NCI-H446 treated with DMSO at 0.1 percent for 48 hours (cell line): ENCODE measurements around the gene LRRC40.
"Not testable (repeated sequence)": the region's sequence is repeated elsewhere in the genome, so short reads cannot be mapped to it uniquely, and the experiment has no call there.

ENCODE experiments used
- DNase-seq: peaks from one replicate; lab custom pipeline; 2025; lab: John Stamatoyannopoulos, UW

LRRC40 gene

DNA sequence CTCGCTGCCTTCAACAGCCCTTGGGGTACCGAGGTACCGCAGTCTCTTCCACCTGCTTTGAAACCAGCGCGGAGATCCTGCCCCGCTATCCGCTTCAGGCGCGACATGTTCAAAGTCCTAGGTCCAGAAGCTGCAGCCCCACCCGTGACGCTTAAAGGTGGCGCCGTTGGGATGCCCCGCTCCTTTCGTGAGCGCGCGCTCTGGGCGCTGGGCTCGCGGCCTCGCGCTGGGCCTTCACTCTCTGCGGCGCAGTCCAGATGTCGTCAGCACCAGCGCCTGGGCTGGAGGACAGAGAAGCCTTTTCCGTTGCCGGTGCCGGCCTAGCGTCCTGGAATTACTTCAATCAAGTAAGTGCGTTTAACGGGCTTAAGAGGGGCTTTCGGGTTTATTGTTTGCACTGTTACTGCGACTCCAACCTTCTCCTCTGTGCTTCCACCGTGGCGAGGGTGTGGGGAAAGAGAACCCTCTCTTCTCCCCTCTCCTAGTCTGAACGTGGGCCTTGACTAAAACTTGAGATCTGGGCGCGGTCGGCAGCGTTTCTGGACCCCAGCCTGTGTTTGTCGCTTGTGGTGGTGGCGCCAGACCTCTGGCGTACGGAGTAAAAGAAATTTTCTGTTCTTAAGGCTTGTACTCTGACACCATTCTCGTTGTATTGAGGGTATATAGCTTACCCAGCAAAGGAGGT, at the start of gene LRRC40:
TSS of gene LRRC40 (minus strand) at position 146 of the 685 bp plus-strand sequence. CDS start at position 107, 39 bp downstream.
- peak; percentile 91 for DNase-seq

DNA sequence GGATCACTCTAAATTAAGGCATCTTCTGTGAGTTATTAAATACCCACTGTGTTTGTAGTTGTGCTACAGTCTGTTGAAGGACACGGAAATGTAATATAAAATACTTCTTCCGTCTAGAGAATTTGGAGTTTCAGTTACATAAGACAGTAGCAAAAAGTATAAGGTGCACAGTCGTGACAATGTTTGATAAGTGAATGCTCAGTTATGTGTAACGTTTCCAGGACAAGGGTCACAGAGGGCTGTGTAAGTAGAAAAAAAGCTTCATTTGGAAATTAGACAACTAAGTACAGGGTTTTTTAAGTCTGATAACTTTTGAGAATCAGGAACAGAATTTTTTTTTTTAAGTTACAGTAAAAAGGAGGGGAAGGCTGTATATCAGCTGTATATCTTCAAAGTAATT, 43.4 kb upstream of the LRRC40 start:
- no peak for DNase-seq

DNA sequence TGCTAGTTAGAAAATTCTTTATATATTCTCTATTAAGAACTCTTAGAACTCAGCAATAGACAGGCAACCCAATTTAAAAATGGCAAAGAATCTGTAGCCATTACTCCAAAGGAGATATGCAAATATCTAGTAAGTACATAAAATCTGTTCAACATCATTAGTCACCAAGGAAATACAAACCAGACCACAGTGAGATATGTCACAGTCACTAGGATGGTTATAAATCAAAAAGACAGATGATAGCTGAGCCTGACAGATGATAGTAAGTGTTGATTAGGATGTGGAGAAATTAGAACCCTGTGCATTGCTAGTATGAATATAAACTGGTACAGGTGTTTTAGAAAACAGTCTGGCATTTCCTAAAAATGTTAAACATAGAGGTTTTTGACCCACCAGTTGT, 42.4 kb upstream of the LRRC40 start:
- DNase-seq, result no peak

DNA sequence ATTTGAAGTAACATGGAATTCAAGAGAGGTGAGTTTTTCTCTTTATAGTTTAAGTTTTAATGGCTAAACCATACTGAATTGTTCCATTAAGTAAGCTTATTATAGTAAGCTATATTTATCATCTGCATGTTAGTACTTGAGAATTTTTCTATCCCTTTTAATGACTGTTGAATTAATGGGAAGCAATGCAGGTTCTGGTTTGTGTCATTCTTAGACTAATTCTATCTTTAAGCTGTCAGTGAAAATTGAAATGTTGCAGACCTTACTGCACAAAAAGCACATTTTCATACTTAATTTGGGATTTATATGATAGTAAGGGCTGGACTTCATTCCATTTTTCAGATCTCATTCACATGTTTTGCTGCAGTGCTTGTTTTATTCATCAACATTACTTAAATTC, 41.7 kb upstream of the LRRC40 start:
- DNase-seq, result no peak

DNA sequence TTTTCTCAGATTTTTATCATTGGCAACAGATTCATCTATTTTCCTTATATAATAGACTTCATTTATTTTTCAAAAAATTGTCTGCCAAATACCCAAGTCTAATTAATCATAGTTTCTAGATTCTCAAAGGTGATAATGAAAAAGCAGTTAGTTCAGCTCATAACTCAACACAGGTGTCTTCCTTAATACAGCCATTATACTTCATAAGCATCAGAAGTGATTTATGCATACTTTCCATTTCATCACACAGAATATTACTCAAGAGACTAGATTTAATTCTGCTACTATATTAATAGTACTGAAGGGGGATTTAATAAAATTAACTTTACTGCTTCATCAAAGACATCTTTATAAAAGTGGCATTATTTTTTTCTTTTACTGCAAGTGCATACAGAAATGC, 34.6 kb upstream of the LRRC40 start:
- no peak for DNase-seq

DNA sequence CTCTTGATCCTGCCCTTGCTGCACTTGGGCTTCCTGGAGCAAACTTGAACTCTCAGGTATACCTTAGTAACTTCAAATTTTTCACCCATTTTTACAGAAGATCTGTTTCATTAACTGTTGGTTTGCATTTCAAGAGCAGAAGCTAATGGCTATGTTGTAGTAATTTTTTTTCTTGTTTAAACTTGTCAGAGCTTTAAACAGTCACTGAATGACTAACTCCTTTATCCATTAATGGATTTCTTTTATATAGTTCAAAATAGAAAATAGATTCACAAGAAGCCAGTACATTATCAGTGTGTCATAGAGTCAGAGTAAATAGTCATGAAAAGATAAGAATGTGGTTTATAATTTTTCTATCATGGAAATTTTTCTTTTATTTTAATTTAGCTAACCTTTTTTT, 29.4 kb upstream of the LRRC40 start:
- DNase-seq, result no peak

DNA sequence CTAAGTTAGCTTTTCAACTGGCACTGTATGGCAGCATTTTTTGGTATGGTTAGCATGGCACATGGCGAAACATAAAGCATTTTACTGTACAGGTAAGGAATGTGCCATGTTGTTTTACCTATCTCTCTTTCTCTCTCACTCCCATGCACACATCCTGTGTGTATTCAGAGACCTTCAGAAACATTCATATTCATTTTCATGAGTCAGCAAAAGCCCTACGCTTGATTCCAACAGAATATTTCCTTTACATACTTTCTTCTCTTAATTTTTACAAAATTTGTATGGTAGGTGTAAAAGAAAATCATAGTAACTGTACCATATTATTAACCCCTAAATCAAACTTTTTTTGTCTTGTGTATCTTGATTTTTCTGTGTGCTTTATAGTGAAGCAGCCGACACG, 26.1 kb upstream of the LRRC40 start:
- no peak for DNase-seq

DNA sequence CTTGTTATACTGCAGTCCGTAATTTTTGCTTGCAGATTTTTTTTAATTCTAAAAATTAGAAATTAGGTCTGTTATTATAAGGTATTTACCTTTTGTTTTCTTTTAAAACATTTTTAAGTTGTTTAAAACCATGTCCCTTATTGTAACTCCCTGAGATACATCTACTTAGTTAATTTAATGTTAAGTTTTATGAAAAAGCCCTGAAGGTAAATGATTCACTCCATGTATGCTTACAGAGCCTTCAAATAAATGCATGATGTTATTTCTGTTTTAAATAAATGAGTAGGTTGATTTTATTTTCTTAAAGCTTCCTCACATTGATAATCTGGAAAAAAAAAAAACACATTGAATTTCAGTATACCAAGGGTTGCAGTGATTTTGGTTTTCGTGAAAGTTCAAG, 23.3 kb upstream of the LRRC40 start:
- no peak for DNase-seq

DNA sequence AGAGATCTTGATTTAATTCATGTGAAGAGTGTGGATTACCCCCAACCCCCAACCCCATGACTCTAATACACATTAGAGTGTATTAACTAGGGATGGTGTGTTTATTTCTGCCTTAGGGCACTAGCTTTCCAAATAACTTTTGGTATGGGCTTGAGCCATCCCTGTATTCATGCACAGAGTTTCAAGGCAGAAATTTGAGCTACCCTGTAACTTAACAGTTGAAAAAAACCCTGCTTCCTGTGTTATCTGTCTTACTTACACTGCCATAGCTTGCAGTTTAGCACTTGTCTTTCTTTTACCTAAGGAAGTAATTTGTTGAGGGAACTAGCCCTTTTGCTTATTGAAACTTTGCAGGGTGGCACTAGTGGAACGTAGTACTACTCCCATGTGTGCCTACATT, 22.1 kb upstream of the LRRC40 start:
- DNase-seq, result no peak

DNA sequence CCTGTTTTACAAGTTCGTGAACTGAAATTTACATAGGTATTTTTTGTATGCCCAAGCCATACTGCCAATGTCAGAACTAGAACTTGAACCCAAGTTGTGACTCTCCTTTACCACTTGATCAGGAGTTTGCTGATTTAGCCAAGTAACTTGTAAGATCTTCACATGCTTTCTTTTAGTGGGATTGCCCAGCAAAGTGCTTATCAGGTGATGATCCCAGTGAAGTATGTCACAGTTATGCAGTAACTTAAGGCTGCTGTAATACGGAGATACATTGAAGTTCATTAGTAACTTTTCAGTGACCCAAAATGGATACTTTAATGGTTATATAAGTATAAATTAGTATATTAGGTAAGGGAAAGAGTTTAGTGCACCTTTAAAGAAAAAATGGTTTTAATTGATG, 19.6 kb upstream of the LRRC40 start:
- DNase-seq, result no peak

DNA sequence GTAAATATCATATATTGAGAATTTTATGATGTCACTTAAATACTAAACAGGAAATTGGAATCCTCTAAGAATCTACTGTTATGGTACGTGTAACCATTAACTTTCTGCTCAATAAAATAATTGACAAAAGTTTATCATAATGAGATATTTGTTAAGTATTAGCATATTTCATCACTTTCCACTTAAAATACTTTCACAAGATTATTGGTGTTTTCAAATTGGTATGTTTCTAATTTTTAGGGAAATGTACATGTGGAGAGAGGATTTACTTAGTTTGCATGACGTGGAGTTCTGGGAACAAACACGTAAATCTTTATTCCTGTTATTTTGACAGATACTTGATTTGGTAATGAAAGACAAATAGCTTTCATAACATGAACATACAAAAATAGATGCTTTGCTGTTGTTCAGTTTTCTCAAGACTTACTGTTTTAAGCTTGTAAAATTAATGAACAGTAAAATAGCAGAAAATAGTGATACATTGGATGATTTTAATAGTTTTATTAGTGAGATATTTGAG, 17.4 kb upstream of the LRRC40 start:
- DNase-seq, result no peak

DNA sequence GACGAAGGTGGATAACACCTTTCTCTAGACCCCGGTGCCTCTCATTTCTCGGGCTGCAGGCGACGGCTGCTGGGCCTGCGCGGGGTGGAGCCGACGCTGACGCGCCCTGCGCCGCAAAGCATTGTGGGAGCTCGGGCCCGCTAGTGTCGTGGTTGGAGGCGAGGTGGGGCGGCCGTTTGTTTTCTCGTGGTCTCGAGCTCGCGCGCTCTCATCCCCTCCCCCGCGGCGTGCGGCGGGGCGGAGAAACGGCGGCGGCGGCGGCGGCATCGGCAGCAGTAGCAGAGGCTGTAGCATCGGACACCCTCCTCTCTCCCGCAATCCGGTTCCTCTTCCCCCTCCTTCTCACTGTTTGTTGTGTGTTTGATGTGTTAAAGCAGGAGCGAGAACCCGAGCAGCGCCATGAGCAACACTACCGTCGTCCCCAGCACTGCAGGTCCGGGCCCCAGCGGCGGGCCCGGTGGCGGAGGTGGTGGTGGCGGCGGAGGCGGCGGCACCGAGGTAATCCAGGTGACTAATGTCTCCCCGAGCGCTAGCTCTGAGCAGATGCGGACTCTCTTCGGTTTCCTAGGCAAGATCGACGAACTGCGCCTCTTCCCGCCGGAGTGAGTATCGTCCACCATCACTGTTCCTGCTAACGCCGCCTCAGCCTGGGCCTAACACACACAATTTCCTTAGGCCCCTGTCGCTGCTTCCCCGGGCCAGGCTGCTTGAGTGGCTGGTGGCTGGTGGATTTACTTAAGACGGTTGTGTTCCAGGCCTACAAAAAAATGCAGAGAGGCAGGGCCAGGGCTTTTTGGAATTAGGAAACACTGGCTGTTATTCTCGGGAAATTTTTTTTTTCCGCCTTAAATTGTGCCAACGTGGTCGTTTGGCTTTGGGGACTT, 16.1 kb upstream of the LRRC40 start, which contains the start of gene SRSF11:
TSS of gene SRSF11 (plus strand) at position 143 of the 884 bp plus-strand sequence. CDS start at position 400, 257 bp downstream.
- DNase-seq, result peak; percentile 92

DNA sequence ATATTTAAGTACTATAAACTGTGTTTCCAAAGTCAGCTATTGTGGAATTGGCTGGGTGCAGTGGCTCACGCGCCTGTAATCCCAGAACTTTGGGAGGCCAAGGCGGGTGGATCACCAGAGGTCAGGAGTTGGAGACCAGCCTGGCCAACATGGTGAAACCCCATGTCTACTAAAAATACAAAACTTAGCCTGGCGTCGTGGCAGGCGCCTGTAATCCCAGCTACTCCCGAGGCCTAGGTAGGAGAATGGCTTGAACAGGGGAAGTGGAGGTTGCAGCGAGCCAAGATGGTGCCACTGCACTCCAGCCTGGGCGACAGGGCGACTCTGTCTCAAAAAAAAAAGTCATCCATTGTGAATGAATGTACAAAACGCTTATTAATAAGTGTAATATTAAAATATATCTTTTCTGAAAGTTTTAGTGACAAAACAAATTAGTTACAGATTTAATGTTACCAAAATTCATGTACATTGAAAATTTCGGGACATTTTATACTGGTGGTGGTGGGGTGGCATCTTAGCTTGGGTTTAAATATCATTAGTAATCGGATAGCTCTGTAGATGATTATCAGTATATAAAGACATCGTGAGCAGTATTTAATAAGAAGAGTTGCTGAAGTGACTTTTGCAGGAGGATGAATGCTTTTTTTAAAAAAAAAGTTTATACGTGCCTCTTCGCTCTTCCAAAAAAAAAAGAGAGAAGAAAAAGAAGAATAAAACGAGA, 15.3 kb upstream of the LRRC40 start:
- no peak for DNase-seq

DNA sequence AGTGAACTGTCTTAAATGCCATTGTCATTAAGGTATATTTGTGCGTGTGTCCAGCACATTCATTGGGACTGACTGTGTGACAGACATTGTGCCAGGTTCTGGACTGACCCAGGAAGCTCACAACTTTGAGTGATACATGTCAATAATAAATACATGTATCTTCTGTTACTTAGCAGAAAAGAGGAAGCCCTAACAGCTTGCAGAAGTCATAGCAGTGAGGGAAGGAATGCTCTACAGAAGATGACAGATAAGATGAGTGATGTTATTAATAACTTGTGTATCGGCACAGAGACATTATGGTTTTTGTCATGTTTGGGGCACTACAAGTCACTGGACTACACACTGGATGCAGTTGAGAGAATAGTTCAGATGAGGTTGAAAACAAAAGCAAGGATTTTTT, 14.6 kb upstream of the LRRC40 start:
- DNase-seq, result no peak

DNA sequence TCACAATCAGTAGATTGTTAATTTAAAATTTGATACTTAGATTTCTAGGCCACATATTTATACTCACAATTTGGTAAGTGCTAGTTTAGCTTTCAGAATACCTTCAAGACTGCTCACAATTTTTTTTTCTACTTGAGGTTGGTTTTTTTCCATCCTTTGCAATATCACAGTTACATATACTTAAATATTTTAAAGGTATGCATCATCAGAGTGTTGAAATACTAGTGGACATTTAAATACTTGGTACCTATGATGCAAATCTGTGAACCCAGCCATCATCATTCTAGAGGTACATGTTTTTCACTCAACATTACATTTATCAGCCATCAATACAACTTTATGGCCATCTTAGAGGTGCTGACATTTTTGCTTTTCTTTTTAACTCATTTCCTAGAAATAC, 6.2 kb upstream of the LRRC40 start:
- no peak for DNase-seq

DNA sequence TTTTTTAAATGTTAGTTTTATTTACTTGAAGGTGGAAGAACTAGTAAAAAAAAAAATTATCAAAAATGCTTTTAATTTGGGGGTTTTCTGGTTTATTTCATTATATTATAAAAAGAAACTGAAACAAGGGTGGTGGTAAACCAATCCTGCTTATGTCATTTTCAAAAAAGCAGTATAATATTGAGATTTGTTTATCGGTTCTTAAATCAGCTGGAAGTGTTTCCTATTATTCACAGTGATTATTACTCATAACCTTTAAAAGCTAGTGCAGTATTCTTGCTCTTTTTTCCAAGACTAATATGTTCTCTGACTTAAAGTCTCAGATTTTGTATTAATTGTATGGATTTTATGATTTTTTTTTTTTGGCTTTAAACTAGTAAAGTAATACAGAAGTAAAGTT, 5.4 kb upstream of the LRRC40 start:
- DNase-seq, result no peak

DNA sequence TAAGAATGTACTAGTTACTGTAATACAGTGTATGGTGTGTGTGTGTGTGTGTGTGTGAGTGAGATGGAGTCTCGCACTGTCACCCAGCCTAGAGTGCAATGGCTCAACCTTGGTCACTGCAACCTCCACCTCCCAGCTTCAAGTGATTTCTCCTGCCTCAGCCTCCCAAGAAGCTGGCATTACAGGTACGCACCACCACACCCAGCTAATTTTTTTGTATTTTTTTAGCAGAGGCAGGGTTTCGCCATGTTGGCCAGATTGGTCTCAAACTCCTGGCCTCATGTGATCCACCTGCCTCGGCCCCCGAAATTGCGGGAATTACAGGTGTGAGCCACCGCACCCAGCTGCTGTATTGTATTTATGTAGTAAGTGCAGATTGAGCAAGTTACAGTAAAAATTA, 2.9 kb upstream of the LRRC40 start:
- DNase-seq, result no peak

DNA sequence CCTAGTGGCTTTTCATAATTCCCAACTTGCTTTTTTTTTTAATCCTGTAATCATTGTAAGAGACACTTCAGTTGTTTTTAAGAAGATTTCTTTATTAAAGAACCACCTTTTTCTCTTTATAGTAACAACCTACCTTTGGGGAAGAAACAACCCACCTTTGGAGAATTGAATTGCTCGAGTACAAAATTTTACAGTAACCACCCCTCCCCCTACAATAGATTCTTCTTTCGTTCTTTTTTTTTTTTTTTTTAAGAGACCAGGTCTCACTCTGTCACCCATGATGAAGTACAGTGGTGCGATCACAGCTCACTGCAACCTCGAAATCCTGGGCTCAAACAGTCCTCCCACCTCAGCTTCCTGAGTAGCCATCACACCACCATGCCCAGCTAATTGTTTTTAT, 2.1 kb upstream of the LRRC40 start:
- DNase-seq, result no peak

DNA sequence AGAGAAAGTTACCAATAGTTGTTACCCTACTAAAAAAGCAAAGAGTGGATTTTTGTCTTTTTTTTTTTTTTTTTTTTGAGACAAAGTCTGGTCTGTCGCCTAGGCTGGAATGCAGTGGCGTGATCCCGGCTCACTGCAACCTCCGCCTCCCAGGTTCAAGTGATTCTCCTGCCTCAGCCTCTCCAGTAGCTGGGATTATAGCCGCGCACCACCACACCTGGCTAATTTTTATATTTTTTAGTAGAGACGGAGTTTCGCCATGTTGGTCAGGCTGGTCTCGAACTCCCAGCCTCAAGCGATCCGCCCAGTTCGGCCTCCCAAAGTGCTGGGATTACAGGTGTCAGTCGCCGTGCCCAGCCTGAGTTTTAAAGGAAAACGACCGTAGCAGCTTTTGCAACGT, 1.5 kb upstream of the LRRC40 start:
- not testable (repeated sequence) for DNase-seq

DNA sequence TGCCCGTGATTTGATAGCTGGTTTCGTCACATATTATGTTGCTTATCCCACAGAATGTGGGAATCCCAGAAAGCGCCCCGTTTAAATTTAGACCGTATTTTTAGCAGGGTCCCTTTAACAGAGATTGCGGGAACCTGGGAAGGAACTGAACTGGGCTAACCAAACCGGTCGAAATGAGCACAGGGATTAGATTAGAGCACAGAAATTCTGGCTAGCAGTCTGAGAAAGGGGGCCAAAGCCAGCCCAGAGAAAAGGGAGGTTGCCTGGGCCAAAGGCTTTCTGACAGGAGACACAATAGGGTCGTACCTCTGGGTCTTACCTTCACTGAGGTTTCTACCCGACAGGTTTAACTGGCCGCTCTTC, 327 bp downstream of the LRRC40 start:
- DNase-seq, result no peak

DNA sequence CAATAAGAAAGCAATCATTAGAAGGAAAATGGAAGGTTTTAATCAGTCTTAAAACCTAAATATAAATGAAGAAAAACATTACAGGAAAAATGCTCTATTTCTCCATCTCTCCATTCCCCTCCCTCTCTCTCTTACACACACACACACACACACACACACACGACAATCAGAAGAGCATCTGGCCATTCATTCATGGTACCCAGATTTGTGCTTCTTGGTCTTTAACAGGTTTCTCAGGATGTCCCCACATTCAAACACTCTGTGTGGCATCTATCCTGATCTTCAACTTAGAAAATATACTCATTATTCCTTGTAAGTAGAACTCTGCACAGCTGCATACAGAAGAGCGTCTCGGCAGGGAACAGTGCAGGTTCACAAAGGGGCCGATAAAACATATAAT, 779 bp downstream of the LRRC40 start:
- no peak for DNase-seq

DNA sequence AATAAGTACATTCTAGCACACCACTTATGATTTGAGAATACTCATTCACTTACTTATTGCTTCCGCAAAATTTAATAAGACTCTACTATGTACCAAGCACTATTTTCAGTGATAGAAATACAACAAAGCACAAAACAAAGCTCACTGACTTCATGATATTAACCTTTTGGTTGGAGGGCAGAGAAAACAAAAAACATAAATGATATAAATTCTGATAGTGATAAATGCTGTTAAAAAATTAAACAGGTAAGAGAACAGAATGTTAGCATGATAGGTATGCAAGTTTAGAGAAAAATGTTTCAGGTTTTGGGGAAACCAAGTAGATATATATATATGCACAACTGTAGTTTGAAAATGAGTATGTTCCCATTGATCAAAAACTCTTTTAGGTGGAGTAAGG, 1.2 kb downstream of the LRRC40 start:
- DNase-seq, result no peak
